Gastrocnemius medialis (tissue), 4 donors: Measurements from ENCODE around the gene AP2B1. TPM values are rescaled to one million over a fixed set of nuclear protein-coding genes. Genes with fewer than 3 reads are reported as not detected.

ENCODE experiments used
- ATAC-seq, 2 donors: fragments of 150-250 bp; one replicate each; pipeline ENCODE4 v1.9.1; 2016
- DNase-seq, 2 donors: peaks; one replicate each; pipeline ENCODE4 v3.0.0-alpha.2; 2019
- H3K27ac ChIP-seq, 4 donors: fragments of 200-600 bp; sonication (generic); 1 replicate in 1 of 4; 2 replicates in 3 of 4; pipeline ENCODE4 v1.5.1; 2016 to 2018; ENCODE audit warnings: mild to moderate bottlenecking in 2 of 4, moderate library complexity in 1 of 4
- H3K27me3 ChIP-seq, 3 donors: fragments of 200-600 bp; sonication (generic) in 2 of 3; 1 replicate in 1 of 3; 2 replicates in 2 of 3; pipeline versions ENCODE4 v1.5.1 to v1.6.0; 2016 to 2019; ENCODE audit warnings: mild to moderate bottlenecking in 1 of 3, moderate library complexity in 1 of 3
- H3K36me3 ChIP-seq, 2 donors: fragments of 200-600 bp; sonication (generic) in 1 of 2; one replicate each; pipeline ENCODE4 v1.5.1; 2017 to 2018
- H3K4me1 ChIP-seq, 2 donors: fragments of 200-600 bp; sonication (generic) in 1 of 2; one replicate each; pipeline ENCODE4 v1.5.1; 2016 to 2017; ENCODE audit warnings: mild to moderate bottlenecking in 2 of 2
- H3K4me3 ChIP-seq, 4 donors: fragments of 200-600 bp; sonication (generic) in 3 of 4; 1 replicate in 1 of 4; 2 replicates in 3 of 4; pipeline ENCODE4 v1.5.1; 2016 to 2019; ENCODE audit warnings: mild to moderate bottlenecking in 2 of 4
- H3K9me3 ChIP-seq, 3 donors: fragments of 200-600 bp; sonication (generic) in 2 of 3; 1 replicate in 1 of 3; 2 replicates in 2 of 3; pipeline ENCODE4 v1.5.1; 2016 to 2019
- CTCF ChIP-seq, 5 experiments: fragments of 450-650 bp in 3 of 5; fragments of 200-600 bp in 2 of 5; sonication (generic) in 2 of 5; IDR thresholded peaks in 4 of 5; conservative IDR thresholded peaks in 1 of 5; 1 replicate in 4 of 5; 2 replicates in 1 of 5; pipeline ENCODE4 v1.5.1; 2016 to 2019; ENCODE audit warnings: antibody characterized with exemption in 5 of 5, mild to moderate bottlenecking in 3 of 5, moderate library complexity in 3 of 5
- POLR2A ChIP-seq, 2 donors: fragments of 450-650 bp; IDR thresholded peaks; one replicate each; pipeline ENCODE4 v1.6.1; 2017; ENCODE audit warnings: antibody characterized with exemption in 2 of 2, mild to moderate bottlenecking in 2 of 2, moderate library complexity in 2 of 2
- in situ Hi-C, 4 donors: fragments of 200-750 bp; cut with MboI; loops; one replicate each; pipeline versions ENCODE4 v1.15.0 to v1.8.0; 2017; ENCODE audit warnings: low sequenced_read_pairs in 4 of 4
- intact Hi-C: fragments of 100-400 bp; cut with DNase I; formaldehyde crosslinking; loops from one replicate; pipeline ENCODE4 v1.15.1; 2023; ENCODE audit warnings: low total_unique reads
- total RNA-seq, 4 donors: library from RNA; depleted of rRNA; stranded (reverse); fragments of >200 nt; gene quantifications; one replicate each; pipeline versions ENCODE4 v1.1.0 to v1.2.3, GENCODE V29; 2016

AP2B1 gene
- total RNA-seq, 4 donors from 2014 or later = 31.3 to 48.7 (median 38.1) TPM

DNA sequence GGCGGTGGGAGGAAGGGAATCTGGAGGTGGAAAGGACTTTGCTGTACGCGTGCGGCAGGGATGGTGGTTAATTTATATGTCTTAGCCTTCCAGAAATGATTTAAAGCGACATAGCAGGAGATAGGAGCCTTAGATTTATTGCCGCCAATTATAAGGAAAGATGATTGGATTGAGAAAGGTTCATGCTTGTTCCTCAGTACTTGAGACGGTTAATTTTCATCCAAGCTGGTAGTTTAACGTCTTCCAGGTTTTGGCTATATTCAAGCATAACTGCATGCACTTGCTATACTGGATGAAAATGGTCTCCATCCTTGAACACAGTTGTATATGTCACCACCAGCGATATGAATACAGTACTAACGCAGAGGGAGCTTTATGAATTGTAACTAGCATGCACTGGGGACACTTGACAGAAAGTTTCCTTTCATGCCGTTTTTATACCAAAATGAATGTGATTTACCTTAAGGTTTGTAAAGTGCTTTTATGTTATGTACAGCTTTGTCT, 8.1 kb upstream of the AP2B1 start:
- intact Hi-C loops (loop anchor here (1.0 to 10.0 kb wide), 4 partner anchors 8 to 614 kb away; partner anchors contain the start of genes AP2B1, CCT6B, TAF15 and ZNF830), in situ Hi-C loops (loop anchor here in 1 of 4 donors (25.0 kb wide), 1 partner anchor 958 kb away; the partner anchor contains the start of genes GGNBP2, MYO19 and PIGW)

GRCh38 chr17:35584061-35584460, 3.1 kb upstream of the AP2B1 start:
- Histone ChIP-seq H3K4me1 (peaks cover 23% of the 10 kb centered on the region in 2 donors), H3K27ac (no peak overlapping the region), H3K4me3 (no peak overlapping the region), H3K9me3 (no peaks in the 10 kb centered on the region), H3K27me3 (no peaks in the 10 kb centered on the region), H3K36me3 (no peaks in the 10 kb centered on the region)
- no peak for ATAC-seq
- DNase-seq = no peak
- intact Hi-C loops = no loop called here
- TF ChIP-seq CTCF (IDR thresholded peaks at IDR 0.05 in 4 of 5, conservative IDR thresholded peaks at IDR 0.05 in 1 of 5) (no peak), POLR2A (IDR thresholded peaks at IDR 0.05) (no peak)
- in situ Hi-C loops = loop anchor here in 1 of 4 donors (25.0 kb wide), 1 partner anchor 953 kb away; the partner anchor contains the start of genes GGNBP2, MYO19 and PIGW

More for the DNA sequence above, 8.1 kb upstream of the AP2B1 start:
- H3K27ac ChIP-seq = peak overlapping the region; percentile 85 to 94 (median 90)
- H3K9me3 ChIP-seq = no peaks in the 10 kb centered on the region
- DNase-seq = no peak
- TF ChIP-seq POLR2A (IDR thresholded peaks at IDR 0.05) = no peak
- no peak for TF ChIP-seq CTCF (IDR thresholded peaks at IDR 0.05 in 4 of 5, conservative IDR thresholded peaks at IDR 0.05 in 1 of 5)
- no peak for ATAC-seq
- peaks cover 0 to 10% of the 10 kb centered on the region in 2 donors for H3K36me3 ChIP-seq
- no peaks in the 10 kb centered on the region for H3K27me3 ChIP-seq
- peaks cover 18 to 24% of the 10 kb centered on the region in 2 donors for H3K4me1 ChIP-seq
- peak overlapping the region; percentile 68 to 88 (median 80) for H3K4me3 ChIP-seq

GRCh38 chr17:35586569-35587073, 501 bp upstream of the AP2B1 start:
- H3K27ac ChIP-seq = peak overlapping the region; percentile 88 to 97 (median 92)

DNA sequence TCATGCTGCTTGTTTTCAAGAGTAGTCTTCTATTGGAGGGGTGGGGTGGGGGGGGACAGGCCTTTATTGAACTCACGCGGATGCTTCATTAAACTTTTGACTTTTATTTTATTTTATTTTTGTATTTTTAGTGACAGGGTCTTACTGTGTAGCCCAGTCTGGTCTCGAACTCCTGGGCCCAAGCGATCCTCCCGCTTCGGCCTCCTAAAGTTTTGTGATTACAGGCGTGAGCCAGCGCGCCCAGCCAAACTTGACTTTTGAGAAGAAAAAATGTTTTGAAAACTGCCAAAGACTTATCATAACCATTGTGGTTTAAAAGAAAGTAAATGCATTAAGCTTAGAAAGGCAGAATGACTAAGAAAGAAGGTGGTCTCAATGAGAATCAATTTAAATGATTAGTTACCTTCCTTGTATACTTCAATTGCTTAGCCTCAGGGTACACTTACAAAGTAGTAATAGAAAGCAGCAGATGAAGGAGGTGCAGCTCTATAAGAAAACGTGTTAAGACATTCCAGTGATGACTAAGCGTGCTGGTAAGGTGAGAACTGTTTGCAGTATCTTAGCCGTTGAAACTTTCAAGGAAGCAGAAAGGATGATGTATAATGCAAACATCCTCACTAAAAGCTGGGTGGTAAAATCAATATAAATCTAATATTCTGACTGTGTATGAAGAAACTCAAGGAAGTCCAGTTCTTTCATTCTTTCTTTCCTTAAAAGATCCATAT, 1.2 kb downstream of the AP2B1 start:
- intact Hi-C loops = loop anchor here (5.0 kb wide), 1 partner anchor 346 kb away; the partner anchor contains the start of gene SLFN5
- peak; percentile 29 to 64 for ATAC-seq
- peak overlapping the region; percentile 88 to 97 (median 92) for H3K27ac ChIP-seq

More at GRCh38 chr17:35586569-35587073, 501 bp upstream of the AP2B1 start:
- TF ChIP-seq CTCF (IDR thresholded peaks at IDR 0.05 in 4 of 5, conservative IDR thresholded peaks at IDR 0.05 in 1 of 5) = no peak
- TF ChIP-seq POLR2A (IDR thresholded peaks at IDR 0.05) = no peak
- ATAC-seq (peak in 1 of 2 donors; percentile 8), DNase-seq (no peak)
- intact Hi-C loops (loop anchor here (1.0 to 5.0 kb wide), 2 partner anchors 8 to 344 kb away; partner anchors contain the start of genes PEX12 and SLFN5), in situ Hi-C loops (loop anchor here in 1 of 4 donors (25.0 kb wide), 1 partner anchor 951 kb away; the partner anchor contains the start of genes GGNBP2, MYO19 and PIGW)
- H3K27me3 ChIP-seq = no peaks in the 10 kb centered on the region
- H3K36me3 ChIP-seq = no peaks in the 10 kb centered on the region
- H3K4me3 ChIP-seq = peak overlapping the region; percentile 78 to 96 (median 83)
- no peaks in the 10 kb centered on the region for H3K9me3 ChIP-seq
- H3K4me1 ChIP-seq = peaks cover 26 to 27% of the 10 kb centered on the region in 2 donors

More for the DNA sequence above, 1.2 kb downstream of the AP2B1 start:
- no peaks in the 10 kb centered on the region for H3K9me3 ChIP-seq
- no peak for TF ChIP-seq POLR2A (IDR thresholded peaks at IDR 0.05)
- TF ChIP-seq CTCF (IDR thresholded peaks at IDR 0.05 in 4 of 5, conservative IDR thresholded peaks at IDR 0.05 in 1 of 5) = no peak
- H3K27me3 ChIP-seq = no peaks in the 10 kb centered on the region
- H3K4me1 ChIP-seq = peaks cover 26 to 32% of the 10 kb centered on the region in 2 donors
- no peak for DNase-seq
- peak overlapping the region; percentile 78 to 96 (median 83) for H3K4me3 ChIP-seq
- in situ Hi-C loops = loop anchor here in 1 of 4 donors (25.0 kb wide), 1 partner anchor 949 kb away; the partner anchor contains the start of genes GGNBP2, MYO19 and PIGW
- no peaks in the 10 kb centered on the region for H3K36me3 ChIP-seq
